Measurements from ENCODE around the gene FAAP24.
"Not testable (repeated sequence)": the region's sequence is repeated elsewhere in the genome, so short reads cannot be mapped to it uniquely, and the experiment has no call there.

Gene FAAP24, protein sequence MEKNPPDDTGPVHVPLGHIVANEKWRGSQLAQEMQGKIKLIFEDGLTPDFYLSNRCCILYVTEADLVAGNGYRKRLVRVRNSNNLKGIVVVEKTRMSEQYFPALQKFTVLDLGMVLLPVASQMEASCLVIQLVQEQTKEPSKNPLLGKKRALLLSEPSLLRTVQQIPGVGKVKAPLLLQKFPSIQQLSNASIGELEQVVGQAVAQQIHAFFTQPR

DNA sequence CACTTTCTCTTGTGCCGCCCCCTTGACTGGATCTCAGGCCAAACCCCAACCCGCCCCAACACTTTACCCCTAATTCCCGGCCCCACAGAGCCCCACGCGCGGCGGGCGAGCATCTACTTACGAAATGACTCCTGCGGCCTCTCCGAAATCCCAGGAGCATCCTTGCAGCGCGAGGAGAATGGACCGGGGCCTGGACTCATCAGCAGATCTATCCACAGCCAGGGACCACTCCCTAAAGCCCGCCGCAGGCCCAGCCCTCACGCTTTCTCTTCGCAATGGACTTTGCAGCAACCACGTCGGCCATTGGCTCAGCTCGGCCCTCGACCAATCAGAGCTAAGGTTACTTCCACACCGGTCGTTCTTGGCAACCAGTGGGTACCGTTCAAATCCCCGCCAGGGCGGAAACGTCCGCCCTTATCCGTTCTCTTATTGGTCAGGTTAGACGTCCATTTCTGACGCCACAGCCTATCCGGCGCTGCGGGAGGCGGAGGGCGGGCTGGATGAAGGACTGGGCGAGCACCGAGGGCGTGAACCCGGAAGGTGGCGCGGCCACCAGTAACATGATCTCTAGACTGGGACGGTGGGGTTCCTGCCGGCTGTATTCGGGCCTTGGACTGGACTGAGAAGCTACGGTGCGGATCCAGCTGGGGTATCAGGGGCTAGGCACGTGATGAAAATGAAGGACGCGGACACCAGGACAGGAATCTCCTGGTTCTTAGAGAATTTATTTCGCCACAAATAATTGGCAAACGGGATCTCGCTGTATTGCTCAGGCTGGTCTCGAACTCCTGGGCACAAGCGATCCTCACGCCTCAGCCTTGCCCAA lies at the start of gene FAAP24, which contains the start of gene CEP89:
TSS of gene FAAP24 (plus strand) at position 528 of the 826 bp plus-strand sequence. CDS start 955 bp downstream, outside the sequence.
TSS of gene CEP89 (minus strand) at position 244 of the 826 bp plus-strand sequence. CDS start at position 160, 84 bp downstream.
- DNase-seq (ENCODE audit: low read depth in 2 of 2) = peak; percentile 94 to 99

DNA sequence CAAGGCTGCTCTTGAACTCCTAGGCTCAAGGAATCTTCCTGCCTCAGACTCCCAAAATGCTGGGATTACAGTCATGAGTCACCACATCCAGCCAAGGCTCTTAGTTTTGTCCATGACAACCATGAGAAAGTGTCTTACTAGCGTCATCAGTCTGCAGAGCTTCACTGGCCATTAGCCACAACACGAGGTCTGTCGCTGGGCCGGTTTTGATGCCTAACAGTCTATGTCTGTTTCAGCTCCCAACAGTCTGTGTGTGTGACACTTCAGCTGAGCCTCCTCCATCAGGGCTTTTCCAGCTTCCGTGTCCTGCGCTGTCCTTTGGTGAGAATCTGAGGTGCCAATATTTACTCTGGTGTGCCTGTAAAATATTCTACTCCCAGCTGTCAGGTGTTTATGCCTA lies 47.8 kb upstream of the FAAP24 start:
- no peak for DNase-seq (ENCODE audit: low read depth in 2 of 2)

DNA sequence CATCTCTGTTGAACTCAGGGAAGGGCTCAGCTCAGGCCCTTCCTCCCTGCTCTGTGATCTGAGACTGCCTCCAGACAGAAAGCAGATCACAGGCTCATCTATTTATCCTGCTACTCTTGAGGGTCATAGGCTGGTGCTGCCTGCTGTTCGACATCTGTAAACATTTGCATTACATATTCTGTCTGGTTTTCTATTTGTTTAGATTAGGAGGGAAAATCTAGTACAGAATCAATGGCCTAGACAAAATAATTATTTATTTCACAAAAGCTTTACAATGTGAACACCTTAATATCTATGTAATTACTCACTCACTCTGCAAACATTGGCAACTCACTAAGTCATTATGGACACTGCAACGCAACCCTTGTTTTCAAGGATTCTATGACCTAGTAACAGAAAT lies 43.2 kb upstream of the FAAP24 start:
- no peak for DNase-seq (ENCODE audit: low read depth in 2 of 2)

DNA sequence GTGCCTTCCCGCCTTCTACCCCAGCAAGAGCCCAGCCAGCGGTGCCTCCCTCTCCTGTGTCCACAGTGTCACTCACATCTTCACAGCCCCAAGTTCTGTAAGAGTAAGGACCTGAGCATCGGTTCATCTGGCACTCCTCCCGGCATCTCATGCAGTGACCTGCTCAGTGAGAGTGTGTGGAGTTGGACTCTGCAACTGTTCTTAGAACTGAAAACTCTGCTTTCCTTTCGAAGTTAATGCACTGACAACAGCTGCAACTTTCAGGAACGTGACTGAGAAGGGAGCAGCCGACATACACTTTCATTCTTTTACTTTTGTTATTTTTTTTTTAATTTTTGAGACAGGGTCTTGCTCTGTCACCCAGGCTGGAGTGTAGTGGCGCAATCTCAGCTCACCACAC lies 41.5 kb upstream of the FAAP24 start:
- no peak for DNase-seq (ENCODE audit: low read depth in 2 of 2)

DNA sequence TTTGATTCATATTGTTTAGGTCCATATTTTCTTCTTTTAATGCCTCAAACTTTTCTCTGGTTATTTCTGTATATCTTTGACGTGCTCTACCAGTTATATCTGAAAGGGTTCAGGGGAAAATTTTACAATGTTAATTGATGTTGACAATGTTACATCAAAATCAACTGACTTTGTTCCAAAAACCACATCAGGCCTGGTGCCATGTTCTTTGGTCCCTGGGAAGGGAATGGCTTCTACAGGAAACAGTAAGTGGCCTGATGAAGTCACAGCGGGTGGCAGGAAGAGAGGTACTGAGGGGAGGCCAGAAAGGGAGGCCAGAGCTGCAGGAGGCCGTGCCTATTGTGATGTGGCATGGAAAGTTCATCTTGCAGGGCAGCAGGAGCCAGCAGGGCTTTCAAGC lies 38.5 kb upstream of the FAAP24 start:
- no peak for DNase-seq (ENCODE audit: low read depth in 2 of 2)

DNA sequence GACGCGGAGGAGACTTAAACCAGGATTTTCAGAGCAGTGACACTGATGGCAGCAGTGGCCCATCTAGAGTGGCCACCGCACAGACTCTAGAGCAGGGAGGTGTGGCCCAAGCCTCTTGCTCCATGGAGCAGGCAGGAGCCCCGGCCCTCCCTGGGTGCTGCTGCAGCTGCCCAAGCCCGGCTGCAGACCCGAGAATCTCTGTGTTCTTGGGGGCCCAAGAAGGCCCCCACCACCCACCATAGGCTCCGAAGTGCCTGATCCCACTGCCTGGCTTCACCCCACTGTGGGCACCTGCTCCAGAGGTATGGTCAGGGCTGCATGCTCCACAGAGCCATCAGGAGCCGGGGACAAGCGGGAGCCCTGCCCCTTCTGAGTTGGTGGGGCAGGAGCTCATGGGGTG lies 36.4 kb upstream of the FAAP24 start:
- no peak for DNase-seq (ENCODE audit: low read depth in 2 of 2)

DNA sequence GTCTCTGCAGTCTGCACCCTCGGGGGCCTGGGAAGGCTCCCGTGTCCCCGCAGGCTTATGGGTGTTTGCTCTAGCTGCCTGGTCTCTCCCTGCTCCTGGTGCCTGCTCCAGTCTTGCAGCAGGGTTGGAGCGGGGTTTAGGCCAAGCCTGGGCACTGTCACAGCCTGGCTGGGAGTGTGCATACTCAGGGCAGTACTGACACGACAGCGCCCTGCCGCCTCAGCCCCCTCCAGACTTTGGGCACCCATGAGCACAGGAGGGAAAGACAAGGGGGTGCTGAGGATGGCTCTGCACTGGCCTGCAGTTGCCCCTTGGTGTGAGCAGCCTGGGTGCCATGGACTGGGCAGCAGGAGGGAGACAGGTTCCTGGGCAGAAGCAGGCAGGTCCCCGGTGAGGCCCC lies 36.0 kb upstream of the FAAP24 start:
- DNase-seq (ENCODE audit: low read depth in 2 of 2) = no peak

DNA sequence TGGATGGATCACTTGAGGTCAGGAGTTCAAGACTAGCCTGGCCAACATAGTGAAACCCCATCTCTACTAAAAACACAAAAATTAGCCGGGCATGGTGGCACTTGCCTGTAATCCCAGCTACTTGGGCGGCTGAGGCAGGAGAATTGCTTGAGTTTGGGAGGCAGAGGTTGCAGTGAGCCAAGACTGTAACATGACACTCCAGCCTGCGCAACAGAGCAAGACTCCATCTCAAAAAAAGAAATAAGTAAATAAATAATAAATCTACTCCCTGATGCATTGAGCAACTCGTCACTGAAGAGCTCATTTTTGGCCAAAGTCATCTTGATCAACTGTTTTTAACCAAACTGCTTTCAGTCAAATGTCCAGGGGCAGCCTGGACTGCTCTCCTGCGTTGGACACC lies 30.8 kb upstream of the FAAP24 start:
- DNase-seq (ENCODE audit: low read depth in 2 of 2) = not testable (repeated sequence)

DNA sequence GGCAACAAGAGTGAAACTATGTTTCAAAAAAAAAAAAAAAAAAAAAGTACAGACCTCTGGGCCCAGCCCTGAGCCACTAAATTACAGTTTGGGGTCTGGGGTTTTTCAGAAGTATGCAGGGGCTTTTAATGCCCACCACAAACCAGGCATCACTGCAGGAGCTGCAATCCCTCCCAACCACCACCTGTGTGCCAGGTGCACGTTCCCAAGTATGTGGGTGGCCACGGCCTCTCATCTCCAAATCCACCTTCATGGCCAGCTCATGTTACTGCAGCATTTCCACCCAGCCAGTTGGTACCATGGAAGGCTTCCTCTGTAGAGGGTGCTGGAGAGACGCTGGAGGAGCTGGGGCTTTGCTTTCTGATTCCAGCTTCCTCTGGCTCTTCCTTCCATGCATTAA lies 26.8 kb upstream of the FAAP24 start:
- DNase-seq (ENCODE audit: low read depth in 2 of 2) = no peak

DNA sequence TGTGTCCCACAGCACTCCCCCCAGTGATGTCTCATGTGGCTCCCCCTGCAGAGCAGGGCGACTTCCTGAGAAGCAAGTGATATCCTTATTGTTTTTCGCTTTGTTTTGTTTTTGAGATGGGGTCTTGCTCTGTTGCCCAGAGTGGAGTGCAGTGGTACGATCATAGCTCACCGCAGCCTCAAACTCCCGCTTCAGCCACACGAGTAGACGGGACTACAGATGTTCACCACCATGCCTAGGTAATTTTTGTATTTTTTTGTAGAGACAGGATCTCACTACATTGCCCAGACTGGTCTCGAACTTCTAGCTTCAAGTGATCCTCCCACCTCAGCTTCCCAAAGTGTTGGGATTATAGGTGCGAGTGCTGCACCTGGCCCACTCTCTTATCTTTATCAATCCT lies 5.3 kb upstream of the FAAP24 start:
- DNase-seq (ENCODE audit: low read depth in 2 of 2) = no peak

DNA sequence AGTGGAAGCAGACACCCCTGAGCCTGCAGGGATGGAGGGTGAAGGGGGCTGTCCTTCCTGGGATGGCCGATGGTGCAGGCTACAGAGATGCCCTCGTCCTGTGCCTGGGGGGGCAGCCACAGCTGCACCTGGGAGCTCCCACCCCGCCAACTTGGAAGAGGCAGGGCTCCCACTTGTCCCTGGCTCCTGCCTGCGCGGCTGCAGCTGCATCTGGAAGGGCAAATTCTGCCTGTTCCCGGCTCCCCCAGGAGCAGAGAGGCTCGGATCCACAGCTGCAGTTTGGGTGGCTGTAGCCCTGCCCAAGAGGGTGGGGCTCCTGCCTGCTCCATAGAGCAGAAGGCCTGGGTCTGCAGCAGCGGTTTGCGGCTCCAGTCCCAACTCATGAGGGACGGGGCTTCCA lies 2.5 kb upstream of the FAAP24 start:
- DNase-seq (ENCODE audit: low read depth in 2 of 2) = no peak

DNA sequence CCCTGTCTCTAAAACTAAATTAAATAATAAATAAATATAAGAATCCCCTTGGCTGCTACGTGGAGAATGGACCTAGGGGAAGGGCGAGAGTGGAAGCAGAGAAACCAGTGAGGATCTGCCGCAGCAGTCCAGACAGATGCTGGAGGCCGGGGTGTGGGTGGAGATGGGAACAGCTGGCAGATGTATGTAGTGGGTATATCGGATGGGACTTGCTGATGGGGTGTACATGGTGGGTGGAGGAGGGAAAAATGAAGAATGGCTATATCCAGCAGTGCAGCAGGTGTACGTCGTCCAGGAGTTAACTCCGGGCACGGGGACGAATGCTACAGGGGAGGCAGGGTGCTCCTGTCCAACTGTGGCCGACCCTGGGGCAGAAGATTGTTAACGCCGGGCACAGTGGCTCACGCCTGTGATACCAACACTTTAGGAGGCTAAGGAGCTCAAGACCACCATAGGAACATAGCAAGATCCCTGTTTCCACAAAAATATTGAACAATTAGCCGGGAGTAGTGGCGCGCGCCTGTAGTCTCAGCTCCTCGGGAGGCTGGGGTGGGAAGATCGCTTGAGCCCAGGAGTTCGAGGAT lies 938 bp upstream of the FAAP24 start:
- no peak for DNase-seq (ENCODE audit: low read depth in 2 of 2)

DNA sequence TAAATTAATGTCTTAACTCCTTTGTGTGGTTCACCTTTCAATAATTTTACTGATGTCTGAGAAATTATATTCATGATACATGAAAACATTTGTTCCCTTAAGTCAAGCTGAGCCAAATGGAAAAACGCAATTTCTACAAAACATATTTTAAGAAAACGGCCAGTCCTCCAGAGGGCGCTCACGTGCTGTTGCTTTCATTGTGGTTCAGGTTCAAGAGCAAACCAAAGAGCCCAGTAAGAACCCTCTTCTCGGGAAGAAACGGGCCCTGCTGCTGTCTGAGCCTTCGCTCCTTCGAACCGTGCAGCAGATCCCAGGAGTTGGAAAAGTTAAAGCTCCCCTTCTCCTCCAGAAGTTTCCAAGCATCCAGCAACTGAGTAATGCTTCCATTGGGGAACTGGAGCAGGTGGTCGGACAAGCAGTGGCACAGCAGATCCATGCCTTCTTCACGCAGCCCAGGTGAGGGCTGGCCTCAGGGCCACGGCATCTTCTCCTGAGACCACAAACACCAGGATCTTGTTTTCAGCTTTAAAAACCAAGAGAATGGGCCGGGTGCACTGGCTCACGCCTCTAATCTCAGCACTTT lies 4.3 kb downstream of the FAAP24 start:
- DNase-seq (ENCODE audit: low read depth in 2 of 2) = peak; percentile 15 to 37

DNA sequence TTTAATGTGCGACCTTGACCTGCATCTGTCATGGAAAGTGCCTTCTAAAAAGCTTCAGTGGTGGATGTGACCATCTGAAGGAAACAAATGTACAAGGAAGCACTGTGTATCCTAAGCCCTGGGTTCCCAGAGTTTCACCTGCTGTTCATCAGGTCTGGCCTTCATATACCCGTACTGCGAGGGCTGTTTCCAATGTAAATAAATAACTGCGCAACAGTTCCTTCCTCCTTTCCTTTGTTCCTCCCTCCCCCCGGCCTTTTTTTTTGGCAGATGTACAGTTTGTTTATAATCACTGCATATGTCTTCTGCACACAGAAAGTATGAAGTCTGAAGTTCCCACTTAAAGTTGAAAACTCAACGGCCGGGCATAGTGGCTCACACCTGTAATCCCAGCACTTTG lies 5.2 kb downstream of the FAAP24 start:
- DNase-seq (ENCODE audit: low read depth in 2 of 2) = no peak

DNA sequence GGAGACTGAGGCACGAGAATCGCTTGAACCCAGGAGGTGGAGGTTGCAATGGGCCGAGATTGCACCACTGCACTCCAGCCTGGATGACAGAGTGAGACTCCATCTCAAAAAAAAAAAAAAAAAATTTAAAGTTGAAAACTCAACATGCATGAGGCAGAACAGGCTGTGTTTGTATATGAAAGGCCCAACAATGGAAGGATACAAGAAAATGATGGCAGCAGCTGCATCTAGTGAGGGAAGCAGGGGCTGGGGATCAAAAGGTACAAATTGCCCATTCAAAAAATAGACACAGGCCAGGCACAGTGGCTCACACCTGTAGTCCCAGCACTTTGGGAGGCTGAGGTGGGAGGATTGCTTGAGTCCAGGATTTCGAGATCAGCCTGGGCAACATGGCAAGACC lies 5.8 kb downstream of the FAAP24 start:
- not testable (repeated sequence) for DNase-seq (ENCODE audit: low read depth in 2 of 2)

DNA sequence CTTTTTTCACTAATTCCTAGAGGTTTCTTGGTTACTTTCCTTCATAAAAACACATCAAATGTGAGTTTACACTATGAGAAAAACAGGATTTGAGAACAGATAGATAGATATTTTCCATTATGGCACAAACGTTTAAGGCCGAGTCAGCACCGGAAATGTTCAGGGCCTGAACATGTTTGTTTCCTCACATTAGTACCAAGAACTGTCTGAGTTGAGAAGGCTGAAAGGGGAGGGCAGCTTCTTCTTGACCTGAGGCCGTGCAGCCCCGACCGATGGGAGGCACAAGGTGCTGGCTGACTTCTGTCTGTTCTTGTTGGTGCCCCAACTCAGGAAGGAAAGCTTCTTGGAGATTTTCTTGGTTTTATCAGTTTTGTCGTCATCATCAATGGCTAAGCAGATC lies 7.8 kb downstream of the FAAP24 start:
- not testable (repeated sequence) for DNase-seq (ENCODE audit: low read depth in 2 of 2)

DNA sequence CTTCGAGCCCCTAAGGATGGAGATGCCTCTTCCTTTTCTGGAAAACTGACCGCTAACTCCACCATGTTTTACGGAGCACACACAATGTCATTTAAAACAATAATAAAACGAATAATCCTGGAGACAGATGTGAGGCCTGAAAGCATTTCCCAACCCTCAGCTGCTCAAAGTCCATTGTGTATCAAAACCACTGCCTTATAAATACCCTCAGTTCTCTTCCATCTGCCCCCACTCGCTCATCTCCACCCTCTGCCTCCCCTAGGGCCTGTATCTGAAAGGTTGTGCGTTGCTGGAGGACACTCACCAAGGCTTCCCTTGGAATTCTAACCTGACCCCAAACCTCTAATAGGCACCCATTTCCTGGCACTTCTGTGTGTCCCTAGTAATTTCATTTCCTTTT lies 10.4 kb downstream of the FAAP24 start:
- not testable (repeated sequence) for DNase-seq (ENCODE audit: low read depth in 2 of 2)

DNA sequence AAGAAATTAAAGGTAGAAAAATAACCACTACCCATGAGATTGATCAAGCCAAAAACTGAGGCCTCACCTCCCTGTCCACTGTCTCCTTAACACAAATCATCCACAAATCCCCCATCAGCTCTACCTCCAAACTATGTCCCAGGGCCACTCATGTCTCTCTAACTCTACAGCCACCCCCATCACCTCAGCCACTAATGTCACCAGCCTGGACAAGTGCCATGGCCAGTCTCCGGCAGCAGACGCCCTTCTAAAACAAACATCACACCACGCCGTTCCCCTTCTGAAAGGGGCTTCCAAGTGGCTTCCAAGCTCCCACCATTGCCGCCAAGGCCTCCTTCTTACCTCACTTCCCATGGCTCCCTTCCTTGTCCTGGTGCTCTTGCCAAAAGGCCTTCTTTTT lies 16.2 kb downstream of the FAAP24 start:
- not testable (repeated sequence) for DNase-seq (ENCODE audit: low read depth in 2 of 2)

DNA sequence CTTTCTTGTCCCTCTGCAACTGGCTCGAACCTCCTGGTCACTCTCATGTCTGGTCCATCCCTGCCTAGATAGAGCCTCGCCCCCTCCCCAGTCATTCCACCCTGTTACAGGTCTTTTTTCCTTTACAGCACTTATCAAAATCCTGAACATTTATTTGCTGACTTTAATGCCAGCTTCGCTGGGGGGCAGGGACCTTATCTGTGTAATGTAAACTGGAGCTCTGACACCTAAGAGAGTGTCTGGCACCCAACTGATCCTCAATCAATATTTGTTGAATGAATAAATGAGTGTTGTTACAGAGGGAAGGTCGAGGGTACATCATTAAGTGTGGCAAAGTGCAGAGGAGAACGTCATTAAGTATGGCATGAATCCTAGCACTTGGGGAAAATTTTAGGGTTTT lies 16.7 kb downstream of the FAAP24 start:
- DNase-seq (ENCODE audit: low read depth in 2 of 2) = no peak

DNA sequence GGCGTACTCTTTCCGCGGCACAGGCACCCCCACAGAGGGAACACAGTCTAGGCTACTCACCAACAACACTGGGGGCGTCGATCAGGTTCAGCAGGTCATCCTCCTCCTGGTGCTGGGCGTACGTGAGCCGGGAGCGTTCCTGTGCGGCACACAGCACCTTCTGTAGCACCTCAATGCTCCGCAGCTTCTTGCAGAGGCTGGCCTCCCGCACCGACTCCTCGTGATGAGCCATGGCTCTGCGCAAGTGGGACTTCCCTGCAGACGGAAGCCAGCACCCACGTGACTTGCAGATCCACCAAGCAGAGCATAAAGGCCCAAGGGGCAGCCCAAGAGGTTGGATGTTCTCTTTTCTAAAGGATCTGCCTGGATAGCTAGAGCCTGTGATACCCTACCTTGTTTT lies 23.9 kb downstream of the FAAP24 start:
- not testable (repeated sequence) for DNase-seq (ENCODE audit: low read depth in 2 of 2)

DNA sequence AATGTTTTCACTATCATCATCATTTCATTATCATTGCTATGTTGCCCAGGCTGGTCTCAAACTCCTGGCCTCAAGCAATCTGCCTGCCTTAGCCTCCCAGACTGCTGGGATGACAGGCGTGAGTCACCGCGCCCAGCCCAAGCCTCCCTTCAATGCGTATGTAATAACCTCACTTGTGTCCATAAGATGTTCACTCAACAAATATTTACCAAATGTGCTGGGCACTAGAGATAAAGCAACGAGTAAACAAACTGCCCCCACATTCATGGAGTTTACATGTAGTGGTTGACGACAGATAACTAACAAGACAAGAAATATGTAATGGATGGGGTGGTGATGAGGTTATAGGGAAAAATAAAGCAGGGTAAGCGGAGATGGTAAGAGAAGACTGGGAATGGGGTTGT lies 25.0 kb downstream of the FAAP24 start:
- DNase-seq (ENCODE audit: low read depth in 2 of 2) = not testable (repeated sequence)

DNA sequence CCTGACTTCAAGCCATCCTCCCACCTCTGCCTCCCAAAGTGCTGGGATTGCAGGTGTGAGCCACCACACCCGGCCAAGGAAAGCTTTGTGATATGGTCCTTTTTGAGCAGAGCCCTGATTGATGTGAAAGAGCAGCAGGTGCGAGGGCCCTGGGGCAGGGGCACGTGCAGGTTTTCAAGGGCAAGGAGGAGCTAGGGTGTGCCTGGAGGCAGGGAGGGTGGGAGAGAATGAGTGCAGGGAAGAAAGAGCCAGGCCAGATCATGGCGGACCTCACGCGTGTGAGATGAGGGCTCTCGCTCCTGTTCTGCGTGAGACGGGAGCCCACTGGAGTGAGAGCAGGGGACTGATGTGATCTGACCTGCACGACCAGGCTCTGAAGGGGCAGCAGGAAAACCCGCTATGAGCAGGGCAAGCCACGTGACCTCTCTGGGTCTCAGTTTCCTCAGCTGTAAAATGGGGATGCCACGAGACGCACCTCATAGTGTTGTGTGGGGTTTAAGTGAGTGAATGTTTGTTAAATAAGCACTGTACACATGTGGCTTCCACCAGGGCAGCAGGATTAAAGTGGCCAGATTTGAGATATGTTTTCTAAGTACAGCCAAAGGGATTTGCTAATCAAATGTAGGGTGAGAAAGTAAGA lies 25.8 kb downstream of the FAAP24 start:
- no peak for DNase-seq (ENCODE audit: low read depth in 2 of 2)

All from stimulated activated CD8-positive, alpha-beta memory T cell treated with anti-CD3 and anti-CD28 coated beads, Interleukin-15, amount 100 ng/mL, for 48 hours (primary cell).